ENCODE measurements around the gene GATA3.

Gene GATA3

DNA sequence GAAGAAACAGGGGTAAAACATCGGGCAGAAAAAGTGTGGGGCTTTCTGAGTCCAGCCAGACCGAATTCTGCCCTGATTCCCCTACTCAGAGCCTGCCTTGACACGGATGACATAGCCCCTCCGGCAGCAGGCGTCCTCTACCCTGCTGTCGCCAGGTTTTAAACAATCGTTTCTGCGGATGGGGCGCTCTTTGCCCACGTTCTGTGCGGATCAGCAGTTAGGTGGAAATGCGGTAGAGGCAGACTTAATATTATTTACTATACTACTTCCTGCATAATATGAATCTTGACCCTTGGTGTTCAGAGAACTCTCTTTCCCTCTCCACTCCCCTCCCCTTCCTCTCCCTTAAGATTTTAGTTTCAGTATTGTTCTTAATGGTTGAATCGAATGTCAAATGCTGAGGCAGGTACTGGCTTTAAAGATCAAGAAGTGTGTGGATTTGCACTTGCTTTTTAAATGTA lies 2.4 kb downstream of the GATA3 start:
- DNase-seq (ENCODE audit: low read depth): no peak
- no peak for TF ChIP-seq CTCF (conservative IDR thresholded peaks at IDR 0.05; ENCODE audit: low read depth, low read length)
- no peak overlapping the region for H3K4me3 ChIP-seq (ENCODE audit: low read depth, low read length)

DNA sequence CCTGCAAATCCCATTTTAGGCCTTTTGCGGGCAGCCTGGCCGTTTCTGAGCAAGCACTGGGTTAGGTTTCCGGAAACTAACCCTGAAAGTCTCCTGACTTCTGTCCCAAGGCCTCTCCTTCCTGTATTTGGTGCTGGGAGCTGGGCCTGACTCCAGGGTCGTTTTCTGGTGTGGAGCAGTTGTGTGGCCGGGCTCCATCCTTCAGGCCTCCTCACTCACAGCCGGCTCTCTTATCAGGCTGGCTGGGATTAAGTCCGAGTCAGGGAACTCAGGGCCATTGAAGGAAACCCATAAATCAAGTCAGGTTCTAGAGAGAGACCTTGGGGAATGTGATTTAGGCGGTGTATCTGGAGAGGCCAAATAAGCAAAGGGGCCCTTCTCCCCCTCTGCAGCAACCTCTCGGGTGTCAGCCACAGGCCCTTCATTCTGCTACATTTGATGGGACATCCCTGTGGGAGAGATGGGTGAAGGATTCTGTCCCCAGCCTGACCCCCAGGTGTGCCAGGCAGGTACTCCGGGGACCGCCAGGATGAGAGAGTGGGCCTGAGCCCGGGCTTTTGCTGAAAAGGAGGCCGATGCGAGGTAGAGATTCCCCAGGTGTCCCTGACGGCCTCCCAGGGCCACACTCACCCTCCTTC lies 3.3 kb downstream of the GATA3 start:
- no peak for TF ChIP-seq CTCF (conservative IDR thresholded peaks at IDR 0.05; ENCODE audit: low read depth, low read length)
- no peak for DNase-seq (ENCODE audit: low read depth)
- no peak overlapping the region for H3K4me3 ChIP-seq (ENCODE audit: low read depth, low read length)

DNA sequence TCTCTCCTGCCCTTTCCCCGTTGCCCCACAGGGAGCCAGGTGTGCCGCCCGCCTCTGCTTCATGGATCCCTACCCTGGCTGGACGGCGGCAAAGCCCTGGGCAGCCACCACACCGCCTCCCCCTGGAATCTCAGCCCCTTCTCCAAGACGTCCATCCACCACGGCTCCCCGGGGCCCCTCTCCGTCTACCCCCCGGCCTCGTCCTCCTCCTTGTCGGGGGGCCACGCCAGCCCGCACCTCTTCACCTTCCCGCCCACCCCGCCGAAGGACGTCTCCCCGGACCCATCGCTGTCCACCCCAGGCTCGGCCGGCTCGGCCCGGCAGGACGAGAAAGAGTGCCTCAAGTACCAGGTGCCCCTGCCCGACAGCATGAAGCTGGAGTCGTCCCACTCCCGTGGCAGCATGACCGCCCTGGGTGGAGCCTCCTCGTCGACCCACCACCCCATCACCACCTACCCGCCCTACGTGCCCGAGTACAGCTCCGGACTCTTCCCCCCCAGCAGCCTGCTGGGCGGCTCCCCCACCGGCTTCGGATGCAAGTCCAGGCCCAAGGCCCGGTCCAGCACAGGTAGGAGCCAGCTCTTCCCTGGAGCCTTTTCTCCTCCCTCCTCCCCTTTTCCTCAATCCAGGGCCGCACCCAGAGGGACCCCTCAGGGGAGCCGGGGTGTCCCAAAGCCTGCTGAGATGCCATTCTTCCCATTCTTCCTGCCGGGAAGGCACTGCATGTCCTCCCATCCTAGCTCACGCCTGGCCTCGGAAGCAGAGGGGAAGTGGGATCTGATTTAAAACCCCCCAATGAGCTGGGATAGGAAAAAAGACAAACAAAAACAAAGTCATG lies 4.0 kb downstream of the GATA3 start:
- no peak for DNase-seq (ENCODE audit: low read depth)
- no peak overlapping the region for H3K4me3 ChIP-seq (ENCODE audit: low read depth, low read length)
- no peak for TF ChIP-seq CTCF (conservative IDR thresholded peaks at IDR 0.05; ENCODE audit: low read depth, low read length)

DNA sequence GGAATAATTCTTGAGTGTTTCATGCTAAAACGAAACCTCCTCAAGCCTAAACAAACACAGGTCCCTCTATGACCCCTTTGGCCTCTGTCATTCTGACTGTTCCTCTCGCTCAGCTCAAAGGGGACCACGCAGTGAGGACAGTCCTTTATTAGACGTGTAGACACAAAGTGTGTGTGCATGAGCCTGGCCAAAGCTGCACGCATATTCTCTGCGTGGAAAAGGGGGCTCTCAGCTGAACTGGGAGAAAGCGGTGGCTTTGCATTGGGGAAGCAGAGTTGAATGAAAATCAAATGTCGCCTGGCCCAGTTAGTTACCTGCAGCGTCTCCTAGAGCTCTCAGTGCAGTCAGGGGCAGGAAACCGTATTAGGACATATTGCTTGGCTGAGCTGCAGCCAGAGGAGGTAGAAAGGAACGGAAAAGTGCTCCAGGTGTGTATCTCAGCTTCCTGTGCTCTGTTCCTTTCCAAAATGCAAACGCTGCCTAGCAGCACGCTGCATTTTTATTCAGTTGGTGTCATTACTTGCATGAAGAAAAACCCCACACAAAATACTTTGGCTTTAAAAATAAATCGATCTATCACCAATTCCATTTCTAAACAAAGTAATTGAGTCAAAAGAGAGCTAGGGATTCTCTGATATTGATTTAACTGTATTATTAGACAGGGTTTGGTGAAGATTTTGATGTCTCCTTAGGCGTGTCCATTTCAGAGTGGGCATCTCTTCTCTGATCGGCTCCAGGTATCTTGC lies 4.9 kb downstream of the GATA3 start:
- TF ChIP-seq CTCF (conservative IDR thresholded peaks at IDR 0.05; ENCODE audit: low read depth, low read length): no peak
- no peak overlapping the region for H3K4me3 ChIP-seq (ENCODE audit: low read depth, low read length)
- DNase-seq (ENCODE audit: low read depth): no peak

DNA sequence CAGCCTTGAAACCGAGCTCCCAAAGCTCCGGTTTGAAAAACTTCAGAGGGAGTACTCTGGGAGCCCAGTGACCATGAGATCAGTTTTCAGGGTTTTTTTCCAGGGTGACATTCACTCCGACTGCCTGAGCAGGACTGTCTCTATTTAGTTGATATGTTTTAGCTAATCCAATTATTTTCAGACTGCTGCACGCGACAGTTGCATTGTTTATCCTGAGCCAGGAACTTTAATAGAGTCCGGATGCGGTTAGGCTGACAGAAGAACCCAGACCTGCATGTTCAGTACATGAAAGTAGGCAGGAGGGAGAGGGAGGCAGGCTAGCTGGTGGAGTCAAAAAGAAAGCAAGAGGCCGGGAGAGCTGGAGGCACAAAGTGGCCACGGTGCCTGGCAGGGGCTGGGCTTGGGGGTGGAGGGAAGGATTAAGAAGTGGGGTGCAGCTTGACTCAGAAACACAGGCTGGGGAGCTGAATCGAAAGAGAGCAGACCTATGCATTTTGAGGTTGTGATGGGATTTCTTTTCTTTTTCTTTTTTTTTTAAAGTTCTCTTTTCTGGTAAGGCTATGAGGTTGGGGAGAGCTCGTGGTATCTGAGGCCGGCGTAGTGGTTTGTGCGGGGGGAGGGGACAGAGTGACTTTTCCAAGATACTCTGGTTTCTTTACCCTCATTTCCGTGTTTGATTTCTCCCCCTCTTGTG lies 5.7 kb downstream of the GATA3 start:
- no peak for TF ChIP-seq CTCF (conservative IDR thresholded peaks at IDR 0.05; ENCODE audit: low read depth, low read length)
- no peak overlapping the region for H3K4me3 ChIP-seq (ENCODE audit: low read depth, low read length)
- no peak for DNase-seq (ENCODE audit: low read depth)

DNA sequence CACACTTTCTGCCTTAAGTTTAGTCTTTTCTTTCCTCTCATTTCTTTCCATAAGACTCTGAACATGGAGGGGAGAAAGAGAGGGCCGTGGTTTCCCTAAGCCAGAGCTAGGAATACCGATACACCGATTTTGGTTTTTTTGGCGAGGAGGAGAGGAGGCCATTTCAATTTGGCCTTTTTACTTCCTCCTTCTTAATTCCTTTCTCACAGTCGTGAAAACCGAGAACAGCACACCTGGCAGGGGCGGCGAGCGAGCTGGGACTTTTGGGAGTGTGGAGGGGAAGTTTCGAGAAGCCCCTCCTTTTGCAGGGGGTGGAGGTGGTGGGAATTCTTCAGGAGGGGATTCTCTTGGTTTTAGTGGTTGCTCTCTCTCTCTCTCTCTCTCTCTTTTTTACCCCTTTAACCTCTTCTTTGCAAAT lies 6.2 kb downstream of the GATA3 start:
- H3K4me3 ChIP-seq (ENCODE audit: low read depth, low read length): no peak overlapping the region
- no peak for DNase-seq (ENCODE audit: low read depth)
- TF ChIP-seq CTCF (conservative IDR thresholded peaks at IDR 0.05; ENCODE audit: low read depth, low read length): no peak

Measured in choroid plexus epithelial cell (primary cell).